MV-4-11 (cell line): Measurements from ENCODE around the gene CCDC87.
"Not testable (repeated sequence)": the region's sequence is repeated elsewhere in the genome, so short reads cannot be mapped to it uniquely, and the experiment has no call there.

Source experiments
- DNase-seq: peaks from one replicate; lab custom pipeline; 2025; lab: John Stamatoyannopoulos, UW

CCDC87 gene

GRCh38 chr11:66550887-66551286 lies 42.0 kb downstream of the CCDC87 start:
- no peak for DNase-seq

GRCh38 chr11:66549696-66550095 lies 43.2 kb downstream of the CCDC87 start:
- DNase-seq, result no peak

- no peak for DNase-seq
Observed at GRCh38 chr11:66548774-66549630, 43.9 kb downstream of the CCDC87 start.

- DNase-seq, result no peak
Observed at GRCh38 chr11:66548041-66548440, 44.8 kb downstream of the CCDC87 start.

- DNase-seq, result no peak
Observed at GRCh38 chr11:66547662-66548009, 45.2 kb downstream of the CCDC87 start.

GRCh38 chr11:66546966-66547661 lies 45.7 kb downstream of the CCDC87 start:
- DNase-seq, result no peak

GRCh38 chr11:66546368-66546965 lies 46.4 kb downstream of the CCDC87 start, which contains the start of gene ACTN3:
TSS of gene ACTN3 (plus strand) at chr11:66546903. CDS start at chr11:66546938, 35 bp downstream.
- DNase-seq, result no peak

GRCh38 chr11:66545701-66546367 lies 47.0 kb downstream of the CCDC87 start, which contains the start of gene ZDHHC24:
TSS of gene ZDHHC24 (minus strand) at chr11:66546048. CDS start at chr11:66546003, 45 bp downstream.
- peak; percentile 96 for DNase-seq

GRCh38 chr11:66544952-66545351 lies 47.9 kb downstream of the CCDC87 start:
- not testable (repeated sequence) for DNase-seq

- peak; percentile 52 for DNase-seq
Observed at GRCh38 chr11:66543263-66544107, 49.4 kb downstream of the CCDC87 start.

GRCh38 chr11:66542362-66542761 lies 50.5 kb downstream of the CCDC87 start:
- no peak for DNase-seq

- DNase-seq, result no peak
Observed at GRCh38 chr11:66541892-66542291, 51.0 kb downstream of the CCDC87 start.

- peak; percentile 36 for DNase-seq
Observed at GRCh38 chr11:66540598-66540997, 52.3 kb downstream of the CCDC87 start.
